HEK293 (cell line): ENCODE results near the gene RUVBL1.

Source experiments
- ZBTB21 ChIP-seq: fragments of 450-650 bp; formaldehyde crosslinking; IDR thresholded peaks from 2 replicates; pipeline ENCODE4 v1.5.1; 2017; ENCODE audit warnings: missing biosample characterization, missing genetic modification characterization
- ZNF23 ChIP-seq: fragments of 450-650 bp; formaldehyde crosslinking; IDR thresholded peaks from 2 replicates; pipeline ENCODE4 v1.5.1; 2016; ENCODE audit warnings: missing biosample characterization, missing genetic modification characterization, borderline replicate concordance
- ZNF341 ChIP-seq: fragments of 450-650 bp; formaldehyde crosslinking; IDR thresholded peaks from 2 replicates; pipeline ENCODE4; 2016; ENCODE audit warnings: low read depth, missing biosample characterization, missing genetic modification characterization
- ZNF560 ChIP-seq: fragments of 450-650 bp; formaldehyde crosslinking; IDR thresholded peaks from 2 replicates; pipeline ENCODE4 v1.5.1; 2017; ENCODE audit warnings: missing biosample characterization, missing genetic modification characterization, borderline replicate concordance
- ZNF660 ChIP-seq: fragments of 450-650 bp; IDR thresholded peaks from 2 replicates; pipeline ENCODE4 v1.5.1; 2018; ENCODE audit warnings: missing biosample characterization, mild to moderate bottlenecking, missing genetic modification characterization
- ZNF830 ChIP-seq: fragments of 450-650 bp; IDR thresholded peaks from 2 replicates; pipeline ENCODE4 v1.5.0; 2018; ENCODE audit warnings: missing biosample characterization, missing genetic modification characterization, low read depth, mild to moderate bottlenecking, moderate library complexity
- TF ChIP-seq, protein P1 (sequence below): fragments of 450-650 bp; formaldehyde crosslinking; IDR thresholded peaks from 2 replicates; pipeline ENCODE4 v1.5.1; 2016; ENCODE audit warnings: missing biosample characterization, missing genetic modification characterization
- TF ChIP-seq, protein P2 (sequence below): fragments of 450-650 bp; formaldehyde crosslinking; IDR thresholded peaks from 2 replicates; pipeline ENCODE4 v1.5.1; 2016; ENCODE audit warnings: missing biosample characterization, missing genetic modification characterization
- TF ChIP-seq, protein P3 (sequence below): fragments of 450-650 bp; IDR thresholded peaks from 2 replicates; pipeline ENCODE4 v1.5.1; 2018; ENCODE audit warnings: missing biosample characterization, mild to moderate bottlenecking, missing genetic modification characterization

DNA sequence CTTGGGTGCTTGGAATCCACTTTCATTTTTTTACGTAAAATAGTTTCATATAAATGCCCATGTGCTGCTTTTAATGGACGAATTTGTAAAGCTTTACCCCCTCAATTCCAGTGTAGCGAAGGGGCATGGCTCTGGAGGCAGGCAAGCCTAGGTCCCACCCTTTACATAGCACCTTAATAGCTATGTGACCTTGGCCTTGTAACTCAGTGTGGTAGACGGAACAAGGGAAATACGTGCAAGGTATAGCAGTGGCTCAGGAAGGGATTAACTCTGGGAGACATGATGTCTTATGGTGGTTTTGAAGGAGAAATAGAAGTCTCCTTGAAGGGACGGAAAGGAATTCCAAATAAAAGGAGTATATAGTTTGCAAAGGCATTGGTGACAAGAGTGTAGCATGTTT lies 70.0 kb downstream of the RUVBL1 start:
- TF ChIP-seq, protein P1, sequence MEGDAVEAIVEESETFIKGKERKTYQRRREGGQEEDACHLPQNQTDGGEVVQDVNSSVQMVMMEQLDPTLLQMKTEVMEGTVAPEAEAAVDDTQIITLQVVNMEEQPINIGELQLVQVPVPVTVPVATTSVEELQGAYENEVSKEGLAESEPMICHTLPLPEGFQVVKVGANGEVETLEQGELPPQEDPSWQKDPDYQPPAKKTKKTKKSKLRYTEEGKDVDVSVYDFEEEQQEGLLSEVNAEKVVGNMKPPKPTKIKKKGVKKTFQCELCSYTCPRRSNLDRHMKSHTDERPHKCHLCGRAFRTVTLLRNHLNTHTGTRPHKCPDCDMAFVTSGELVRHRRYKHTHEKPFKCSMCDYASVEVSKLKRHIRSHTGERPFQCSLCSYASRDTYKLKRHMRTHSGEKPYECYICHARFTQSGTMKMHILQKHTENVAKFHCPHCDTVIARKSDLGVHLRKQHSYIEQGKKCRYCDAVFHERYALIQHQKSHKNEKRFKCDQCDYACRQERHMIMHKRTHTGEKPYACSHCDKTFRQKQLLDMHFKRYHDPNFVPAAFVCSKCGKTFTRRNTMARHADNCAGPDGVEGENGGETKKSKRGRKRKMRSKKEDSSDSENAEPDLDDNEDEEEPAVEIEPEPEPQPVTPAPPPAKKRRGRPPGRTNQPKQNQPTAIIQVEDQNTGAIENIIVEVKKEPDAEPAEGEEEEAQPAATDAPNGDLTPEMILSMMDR (tag by site-specific recombination), result no peak
- TF ChIP-seq ZNF560 (no peak), ZNF830 (tag by site-specific recombination) (no peak), ZBTB21 (tag by site-specific recombination) (no peak), ZNF660 (tag by site-specific recombination) (no peak), ZNF341 (tag by site-specific recombination) (no peak), ZNF23 (no peak)
- TF ChIP-seq, protein P2, sequence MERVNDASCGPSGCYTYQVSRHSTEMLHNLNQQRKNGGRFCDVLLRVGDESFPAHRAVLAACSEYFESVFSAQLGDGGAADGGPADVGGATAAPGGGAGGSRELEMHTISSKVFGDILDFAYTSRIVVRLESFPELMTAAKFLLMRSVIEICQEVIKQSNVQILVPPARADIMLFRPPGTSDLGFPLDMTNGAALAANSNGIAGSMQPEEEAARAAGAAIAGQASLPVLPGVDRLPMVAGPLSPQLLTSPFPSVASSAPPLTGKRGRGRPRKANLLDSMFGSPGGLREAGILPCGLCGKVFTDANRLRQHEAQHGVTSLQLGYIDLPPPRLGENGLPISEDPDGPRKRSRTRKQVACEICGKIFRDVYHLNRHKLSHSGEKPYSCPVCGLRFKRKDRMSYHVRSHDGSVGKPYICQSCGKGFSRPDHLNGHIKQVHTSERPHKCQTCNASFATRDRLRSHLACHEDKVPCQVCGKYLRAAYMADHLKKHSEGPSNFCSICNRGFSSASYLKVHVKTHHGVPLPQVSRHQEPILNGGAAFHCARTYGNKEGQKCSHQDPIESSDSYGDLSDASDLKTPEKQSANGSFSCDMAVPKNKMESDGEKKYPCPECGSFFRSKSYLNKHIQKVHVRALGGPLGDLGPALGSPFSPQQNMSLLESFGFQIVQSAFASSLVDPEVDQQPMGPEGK, result no peak
- TF ChIP-seq, protein P3, sequence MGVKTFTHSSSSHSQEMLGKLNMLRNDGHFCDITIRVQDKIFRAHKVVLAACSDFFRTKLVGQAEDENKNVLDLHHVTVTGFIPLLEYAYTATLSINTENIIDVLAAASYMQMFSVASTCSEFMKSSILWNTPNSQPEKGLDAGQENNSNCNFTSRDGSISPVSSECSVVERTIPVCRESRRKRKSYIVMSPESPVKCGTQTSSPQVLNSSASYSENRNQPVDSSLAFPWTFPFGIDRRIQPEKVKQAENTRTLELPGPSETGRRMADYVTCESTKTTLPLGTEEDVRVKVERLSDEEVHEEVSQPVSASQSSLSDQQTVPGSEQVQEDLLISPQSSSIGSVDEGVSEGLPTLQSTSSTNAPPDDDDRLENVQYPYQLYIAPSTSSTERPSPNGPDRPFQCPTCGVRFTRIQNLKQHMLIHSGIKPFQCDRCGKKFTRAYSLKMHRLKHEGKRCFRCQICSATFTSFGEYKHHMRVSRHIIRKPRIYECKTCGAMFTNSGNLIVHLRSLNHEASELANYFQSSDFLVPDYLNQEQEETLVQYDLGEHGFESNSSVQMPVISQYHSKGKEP (tag by site-specific recombination), result no peak
